HEK293 (cell line): ENCODE data around the gene PYGO2.

ENCODE experiments used
- CTCF ChIA-PET: fragments of 350-600 bp; formaldehyde crosslinking; extraction: SDS; loops from one replicate; lab custom pipeline; 2021; ENCODE audit warnings: antibody characterized with exemption; lab: Yijun Ruan, JAX
- POLR2A ChIA-PET: fragments of 300-600 bp; formaldehyde crosslinking; extraction: SDS; loops from one replicate; lab custom pipeline; 2020; ENCODE audit warnings: antibody characterized with exemption, inconsistent platforms; lab: Yijun Ruan, JAX
- H3K27ac ChIP-seq: fragments of 200-500 bp; sonication (Bioruptor generic); 2 replicates; pipeline ENCODE4 v1.5.1; 2014; ENCODE audit warnings: low read depth, low read length, control low read depth, inconsistent platforms; ENCODE audit errors: extremely low read depth
- H3K36me3 ChIP-seq, 2 experiments: fragments of 200-500 bp in 1 of 2; sonication (Bioruptor generic) in 1 of 2; 1 replicate in 1 of 2; 2 replicates in 1 of 2; pipeline ENCODE4 v1.5.1; 2014 to 2017; ENCODE audit warnings: inconsistent platforms in 2 of 2, low read length in 2 of 2; ENCODE audit not compliant: control insufficient read depth in 2 of 2, insufficient read depth in 1 of 2
- H3K4me1 ChIP-seq: fragments of 200-500 bp; sonication (Bioruptor generic); 2 replicates; pipeline ENCODE4 v1.5.1; 2014; ENCODE audit warnings: mild to moderate bottlenecking, low read length, inconsistent platforms; ENCODE audit not compliant: control insufficient read depth, insufficient read depth
- H3K4me3 ChIP-seq: 2 replicates; pipeline ENCODE4 v1.5.1; 2011; ENCODE audit warnings: low read depth, mild to moderate bottlenecking, control low read depth, low read length, moderate library complexity
- H3K9me3 ChIP-seq: fragments of 200-500 bp; sonication (Bioruptor generic); 2 replicates; pipeline ENCODE4 v1.5.1; 2014; ENCODE audit warnings: low read depth, low read length, inconsistent platforms; ENCODE audit not compliant: control insufficient read depth, insufficient read depth
- EGR2 ChIP-seq: fragments of 450-650 bp; formaldehyde crosslinking; IDR thresholded peaks from 2 replicates; pipeline ENCODE4 v1.5.1; 2016; ENCODE audit warnings: low read depth, missing biosample characterization, missing genetic modification characterization
- KLF1 ChIP-seq: fragments of 450-650 bp; formaldehyde crosslinking; IDR thresholded peaks from 2 replicates; pipeline ENCODE4 v1.5.1; 2016; ENCODE audit warnings: missing biosample characterization, missing genetic modification characterization
- KLF7 ChIP-seq: fragments of 450-650 bp; formaldehyde crosslinking; IDR thresholded peaks from 2 replicates; pipeline ENCODE4 v1.5.1; 2016; ENCODE audit warnings: missing biosample characterization, missing genetic modification characterization, borderline replicate concordance
- SALL2 ChIP-seq: fragments of 450-650 bp; formaldehyde crosslinking; IDR thresholded peaks from 2 replicates; pipeline ENCODE4 v1.5.0; 2017; ENCODE audit warnings: missing biosample characterization, mild to moderate bottlenecking, missing genetic modification characterization, borderline replicate concordance
- YY2 ChIP-seq: fragments of 450-650 bp; formaldehyde crosslinking; IDR thresholded peaks from 2 replicates; pipeline ENCODE4 v1.5.1; 2016; ENCODE audit warnings: missing biosample characterization, missing genetic modification characterization
- ZFHX2 ChIP-seq: fragments of 450-650 bp; formaldehyde crosslinking; conservative IDR thresholded peaks from 2 replicates; pipeline ENCODE4 v1.5.1; 2016; ENCODE audit warnings: missing biosample characterization, missing genetic modification characterization
- ZFP41 ChIP-seq: fragments of 450-650 bp; formaldehyde crosslinking; IDR thresholded peaks from 2 replicates; pipeline ENCODE4 v1.5.1; 2016; ENCODE audit warnings: missing biosample characterization, missing genetic modification characterization, borderline replicate concordance
- ZIC2 ChIP-seq: fragments of 450-650 bp; formaldehyde crosslinking; IDR thresholded peaks from 2 replicates; pipeline ENCODE4 v1.5.1; 2016; ENCODE audit warnings: missing biosample characterization, missing genetic modification characterization
- ZNF114 ChIP-seq: fragments of 450-650 bp; formaldehyde crosslinking; IDR thresholded peaks from 2 replicates; pipeline ENCODE4 v1.5.0; 2017; ENCODE audit warnings: missing biosample characterization, missing genetic modification characterization
- ZNF132 ChIP-seq: fragments of 450-650 bp; formaldehyde crosslinking; IDR thresholded peaks from 2 replicates; pipeline ENCODE4 v1.5.1; 2017; ENCODE audit warnings: missing biosample characterization, missing genetic modification characterization, borderline replicate concordance
- ZNF175 ChIP-seq: fragments of 450-650 bp; formaldehyde crosslinking; IDR thresholded peaks from 2 replicates; pipeline ENCODE4 v1.5.1; 2016; ENCODE audit warnings: missing biosample characterization, missing genetic modification characterization
- ZNF24 ChIP-seq: fragments of 450-650 bp; formaldehyde crosslinking; IDR thresholded peaks from 2 replicates; pipeline ENCODE4 v1.5.1; 2016; ENCODE audit warnings: missing biosample characterization, missing genetic modification characterization
- ZNF416 ChIP-seq: fragments of 450-650 bp; formaldehyde crosslinking; IDR thresholded peaks from 2 replicates; pipeline ENCODE4 v1.5.1; 2016; ENCODE audit warnings: missing biosample characterization, missing genetic modification characterization
- ZNF571 ChIP-seq: fragments of 450-650 bp; formaldehyde crosslinking; IDR thresholded peaks from 2 replicates; pipeline ENCODE4 v1.5.0; 2017; ENCODE audit warnings: missing biosample characterization, missing genetic modification characterization
- ZNF596 ChIP-seq: fragments of 450-650 bp; IDR thresholded peaks from 2 replicates; pipeline ENCODE4 v1.5.0; 2018; ENCODE audit warnings: missing biosample characterization, mild to moderate bottlenecking, missing genetic modification characterization, moderate library complexity
- ZNF610 ChIP-seq: fragments of 450-650 bp; formaldehyde crosslinking; IDR thresholded peaks from 2 replicates; pipeline ENCODE4 v1.5.1; 2016; ENCODE audit warnings: missing biosample characterization, missing genetic modification characterization, borderline replicate concordance
- ZNF785 ChIP-seq: fragments of 450-650 bp; formaldehyde crosslinking; IDR thresholded peaks from 2 replicates; pipeline ENCODE4 v1.5.1; 2016; ENCODE audit warnings: missing biosample characterization, missing genetic modification characterization
- ZNF830 ChIP-seq: fragments of 450-650 bp; IDR thresholded peaks from 2 replicates; pipeline ENCODE4 v1.5.0; 2018; ENCODE audit warnings: missing biosample characterization, missing genetic modification characterization, low read depth, mild to moderate bottlenecking, moderate library complexity
- TF ChIP-seq, protein P1 (sequence below): fragments of 450-650 bp; formaldehyde crosslinking; IDR thresholded peaks from 2 replicates; pipeline ENCODE4 v1.5.1; 2016; ENCODE audit warnings: missing biosample characterization, missing genetic modification characterization
- TF ChIP-seq, protein P2 (sequence below): fragments of 450-650 bp; formaldehyde crosslinking; IDR thresholded peaks from 2 replicates; pipeline ENCODE4 v1.5.1; 2016; ENCODE audit warnings: missing biosample characterization, missing genetic modification characterization, borderline replicate concordance

Gene PYGO2

GRCh38 chr1:154969860-154970452, 8.4 kb upstream of the PYGO2 start:
- ChIA-PET POLR2A (interaction anchor here (1.1 to 6.0 kb wide), 9 partner anchors 8 to 81 kb away, joined by 4 to 69 read pairs (median 4); partner anchors contain the start of genes ADAM15, FLAD1, PBXIP1 and PMVK), CTCF (interaction anchor here (0.6 to 2.0 kb wide), 6 partner anchors 8 to 91 kb away, joined by 3 to 16 read pairs (median 6); partner anchors contain the start of gene PYGO2)
- H3K4me1 ChIP-seq: peaks cover 12% of the 10 kb centered on the region
- TF ChIP-seq ZNF24 (tag by site-specific recombination): no peak
- TF ChIP-seq ZNF610 (tag by site-specific recombination): no peak
- TF ChIP-seq ZIC2: no peak
- TF ChIP-seq ZFP41 (tag by site-specific recombination): no peak
- TF ChIP-seq ZNF416 (tag by site-specific recombination): no peak
- TF ChIP-seq EGR2 (tag by site-specific recombination): peak; percentile 38; the same call in 1 of the 2 replicates
- TF ChIP-seq SALL2 (tag by site-specific recombination): no peak
- TF ChIP-seq ZNF596 (tag by site-specific recombination): no peak
- peak; percentile 53; the same call in 1 of the 2 replicates for TF ChIP-seq ZFHX2 (tag by site-specific recombination)
- no peak for TF ChIP-seq ZNF114
- TF ChIP-seq, protein P1, sequence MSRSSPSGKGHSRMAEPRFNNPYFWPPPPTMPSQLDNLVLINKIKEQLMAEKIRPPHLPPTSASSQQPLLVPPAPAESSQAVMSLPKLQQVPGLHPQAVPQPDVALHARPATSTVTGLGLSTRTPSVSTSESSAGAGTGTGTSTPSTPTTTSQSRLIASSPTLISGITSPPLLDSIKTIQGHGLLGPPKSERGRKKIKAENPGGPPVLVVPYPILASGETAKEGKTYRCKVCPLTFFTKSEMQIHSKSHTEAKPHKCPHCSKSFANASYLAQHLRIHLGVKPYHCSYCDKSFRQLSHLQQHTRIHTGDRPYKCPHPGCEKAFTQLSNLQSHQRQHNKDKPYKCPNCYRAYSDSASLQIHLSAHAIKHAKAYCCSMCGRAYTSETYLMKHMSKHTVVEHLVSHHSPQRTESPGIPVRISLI (tag by site-specific recombination): no peak
- no peak for TF ChIP-seq KLF1 (tag by site-specific recombination)
- no peak for TF ChIP-seq ZNF830 (tag by site-specific recombination)
- no peak for TF ChIP-seq ZNF785 (tag by site-specific recombination)
- TF ChIP-seq ZNF132 (tag by site-specific recombination): no peak
- H3K36me3 ChIP-seq: peaks cover 0 to 45% of the 10 kb centered on the region in 2 experiments; a peak in 1 of 3 replicates
- no peak overlapping the region for H3K4me3 ChIP-seq
- no peaks in the 10 kb centered on the region for H3K9me3 ChIP-seq
- H3K27ac ChIP-seq: peak overlapping the region; percentile 32; the same call in 1 of the 2 replicates

GRCh38 chr1:154969246-154969645, 7.7 kb upstream of the PYGO2 start:
- H3K27ac ChIP-seq: no peak overlapping the region
- H3K9me3 ChIP-seq: no peaks in the 10 kb centered on the region
- POLR2A ChIA-PET: no interaction called here
- H3K4me1 ChIP-seq: peaks cover 12% of the 10 kb centered on the region
- CTCF ChIA-PET: interaction anchor here (0.6 to 2.0 kb wide), 3 partner anchors 30 to 396 kb away, joined by 4 to 10 read pairs (median 5); no protein-coding TSS in a partner anchor
- no peak for TF ChIP-seq YY2 (tag by site-specific recombination)
- TF ChIP-seq ZNF175 (tag by site-specific recombination): no peak
- no peak for TF ChIP-seq ZNF571 (tag by site-specific recombination)
- TF ChIP-seq, protein P2, sequence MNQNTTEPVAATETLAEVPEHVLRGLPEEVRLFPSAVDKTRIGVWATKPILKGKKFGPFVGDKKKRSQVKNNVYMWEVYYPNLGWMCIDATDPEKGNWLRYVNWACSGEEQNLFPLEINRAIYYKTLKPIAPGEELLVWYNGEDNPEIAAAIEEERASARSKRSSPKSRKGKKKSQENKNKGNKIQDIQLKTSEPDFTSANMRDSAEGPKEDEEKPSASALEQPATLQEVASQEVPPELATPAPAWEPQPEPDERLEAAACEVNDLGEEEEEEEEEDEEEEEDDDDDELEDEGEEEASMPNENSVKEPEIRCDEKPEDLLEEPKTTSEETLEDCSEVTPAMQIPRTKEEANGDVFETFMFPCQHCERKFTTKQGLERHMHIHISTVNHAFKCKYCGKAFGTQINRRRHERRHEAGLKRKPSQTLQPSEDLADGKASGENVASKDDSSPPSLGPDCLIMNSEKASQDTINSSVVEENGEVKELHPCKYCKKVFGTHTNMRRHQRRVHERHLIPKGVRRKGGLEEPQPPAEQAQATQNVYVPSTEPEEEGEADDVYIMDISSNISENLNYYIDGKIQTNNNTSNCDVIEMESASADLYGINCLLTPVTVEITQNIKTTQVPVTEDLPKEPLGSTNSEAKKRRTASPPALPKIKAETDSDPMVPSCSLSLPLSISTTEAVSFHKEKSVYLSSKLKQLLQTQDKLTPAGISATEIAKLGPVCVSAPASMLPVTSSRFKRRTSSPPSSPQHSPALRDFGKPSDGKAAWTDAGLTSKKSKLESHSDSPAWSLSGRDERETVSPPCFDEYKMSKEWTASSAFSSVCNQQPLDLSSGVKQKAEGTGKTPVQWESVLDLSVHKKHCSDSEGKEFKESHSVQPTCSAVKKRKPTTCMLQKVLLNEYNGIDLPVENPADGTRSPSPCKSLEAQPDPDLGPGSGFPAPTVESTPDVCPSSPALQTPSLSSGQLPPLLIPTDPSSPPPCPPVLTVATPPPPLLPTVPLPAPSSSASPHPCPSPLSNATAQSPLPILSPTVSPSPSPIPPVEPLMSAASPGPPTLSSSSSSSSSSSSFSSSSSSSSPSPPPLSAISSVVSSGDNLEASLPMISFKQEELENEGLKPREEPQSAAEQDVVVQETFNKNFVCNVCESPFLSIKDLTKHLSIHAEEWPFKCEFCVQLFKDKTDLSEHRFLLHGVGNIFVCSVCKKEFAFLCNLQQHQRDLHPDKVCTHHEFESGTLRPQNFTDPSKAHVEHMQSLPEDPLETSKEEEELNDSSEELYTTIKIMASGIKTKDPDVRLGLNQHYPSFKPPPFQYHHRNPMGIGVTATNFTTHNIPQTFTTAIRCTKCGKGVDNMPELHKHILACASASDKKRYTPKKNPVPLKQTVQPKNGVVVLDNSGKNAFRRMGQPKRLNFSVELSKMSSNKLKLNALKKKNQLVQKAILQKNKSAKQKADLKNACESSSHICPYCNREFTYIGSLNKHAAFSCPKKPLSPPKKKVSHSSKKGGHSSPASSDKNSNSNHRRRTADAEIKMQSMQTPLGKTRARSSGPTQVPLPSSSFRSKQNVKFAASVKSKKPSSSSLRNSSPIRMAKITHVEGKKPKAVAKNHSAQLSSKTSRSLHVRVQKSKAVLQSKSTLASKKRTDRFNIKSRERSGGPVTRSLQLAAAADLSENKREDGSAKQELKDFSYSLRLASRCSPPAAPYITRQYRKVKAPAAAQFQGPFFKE (tag by site-specific recombination): no peak
- TF ChIP-seq KLF7 (tag by site-specific recombination): no peak
- no peak overlapping the region for H3K4me3 ChIP-seq
- H3K36me3 ChIP-seq: peaks cover 0 to 53% of the 10 kb centered on the region in 2 experiments; a peak in 1 of 3 replicates
